Sigmoid colon (tissue), 7 donors: ENCODE results near the gene CDKAL1. TPM values are rescaled to one million over a fixed set of nuclear protein-coding genes. Genes with fewer than 3 reads are reported as not detected.

Experiments
- DNase-seq: peaks from one replicate; pipeline ENCODE4 v3.0.0-alpha.2; 2019
- H3K27ac ChIP-seq, 4 donors: fragments of 200-600 bp; sonication (generic); one replicate each; pipeline ENCODE4 v1.5.1; 2016 to 2019; ENCODE audit warnings: mild to moderate bottlenecking in 1 of 4
- H3K27me3 ChIP-seq, 3 donors: fragments of 200-600 bp; sonication (generic); one replicate each; pipeline ENCODE4 v1.5.1; 2019; ENCODE audit warnings: mild to moderate bottlenecking in 1 of 3
- H3K36me3 ChIP-seq, 4 donors: fragments of 200-600 bp; sonication (generic); one replicate each; pipeline ENCODE4 v1.5.1; 2016 to 2019
- H3K4me1 ChIP-seq, 4 donors: fragments of 200-600 bp; sonication (generic); one replicate each; pipeline ENCODE4 v1.5.1; 2017 to 2019
- H3K4me3 ChIP-seq, 4 donors: fragments of 200-600 bp; sonication (generic); one replicate each; pipeline ENCODE4 v1.5.1; 2017 to 2019; ENCODE audit warnings: mild to moderate bottlenecking in 2 of 4, moderate library complexity in 1 of 4
- H3K9me3 ChIP-seq, 4 donors: fragments of 200-600 bp in 3 of 4; sonication (generic) in 3 of 4; one replicate each; pipeline versions ENCODE4 v1.5.1 to v1.6.1; 2013 to 2019
- CTCF ChIP-seq, 4 experiments: fragments of 450-650 bp in 3 of 4; fragments of 200-600 bp in 1 of 4; IDR thresholded peaks; one replicate each; pipeline ENCODE4 v1.5.1; 2016 to 2019; ENCODE audit warnings: antibody characterized with exemption in 4 of 4, mild to moderate bottlenecking in 3 of 4, moderate library complexity in 2 of 4
- EP300 ChIP-seq, 4 donors: sonication (generic); formaldehyde crosslinking; IDR thresholded peaks; one replicate each; pipeline ENCODE4 v1.6.1; 2017; ENCODE audit warnings: antibody characterized with exemption in 4 of 4
- POLR2A ChIP-seq, 2 donors: fragments of 450-650 bp; IDR thresholded peaks; one replicate each; pipeline ENCODE4 v1.6.1; 2016; ENCODE audit warnings: antibody characterized with exemption in 2 of 2, mild to moderate bottlenecking in 2 of 2, moderate library complexity in 2 of 2
- POLR2AphosphoS5 ChIP-seq, 4 donors: sonication (generic); formaldehyde crosslinking; IDR thresholded peaks; one replicate each; pipeline ENCODE4 v1.6.1; 2017; ENCODE audit warnings: antibody characterized with exemption in 4 of 4
- WGBS, 2 donors: extraction: QIAGEN DNeasy Blood & Tissue Kit; methylation state at CpG; one replicate each; pipeline ENCODE4 v1.1.7; 2013; 5-methylcytosine and 5-hydroxymethylcytosine counted together
- intact Hi-C: fragments of 100-400 bp; cut with DNase I; formaldehyde crosslinking; loops from one replicate; pipeline ENCODE4 v1.15.1; 2023
- polyA plus RNA-seq, 3 donors: library from polyadenylated mRNA; stranded (reverse); fragments of 200-250 nt; gene quantifications; one replicate each; pipeline ENCODE4 v1.2.3, GENCODE V29; 2013
- total RNA-seq, 4 donors: library from RNA; depleted of rRNA; stranded (reverse); fragments of >200 nt; gene quantifications; one replicate each; pipeline ENCODE4 v1.1.0, GENCODE V29; 2016
- donor health status: healthy with polysubstance abuse.
- donor health status: Bipolar disorder and iron deficiency.
- donor health status: healthy.

Gene CDKAL1
- total and polyA plus RNA-seq, 7 donors, result 2.8 to 14.7 (median 11.4) TPM

- H3K9me3 ChIP-seq, result no peaks in the 10 kb centered on the region
- 88 to 95% methylated on average over 8 of the region's 8 CpGs for WGBS, 2 donors
- H3K27ac ChIP-seq, result no peak overlapping the region
- no peak overlapping the region for H3K4me3 ChIP-seq
- intact Hi-C loops, result no loop called here
- DNase-seq, result no peak
- TF ChIP-seq POLR2AphosphoS5 (IDR thresholded peaks at IDR 0.05) (no peak), EP300 (IDR thresholded peaks at IDR 0.05) (no peak), CTCF (IDR thresholded peaks at IDR 0.05) (no peak), POLR2A (IDR thresholded peaks at IDR 0.05) (no peak)
- no peaks in the 10 kb centered on the region for H3K27me3 ChIP-seq
- H3K36me3 ChIP-seq, result peaks cover 0 to under 1% (median 0%) of the 10 kb centered on the region in 4 donors
- no peaks in the 10 kb centered on the region for H3K4me1 ChIP-seq
These were observed 537.7 kb downstream of the CDKAL1 start for GRCh38 chr6:21071780-21072468.

DNA sequence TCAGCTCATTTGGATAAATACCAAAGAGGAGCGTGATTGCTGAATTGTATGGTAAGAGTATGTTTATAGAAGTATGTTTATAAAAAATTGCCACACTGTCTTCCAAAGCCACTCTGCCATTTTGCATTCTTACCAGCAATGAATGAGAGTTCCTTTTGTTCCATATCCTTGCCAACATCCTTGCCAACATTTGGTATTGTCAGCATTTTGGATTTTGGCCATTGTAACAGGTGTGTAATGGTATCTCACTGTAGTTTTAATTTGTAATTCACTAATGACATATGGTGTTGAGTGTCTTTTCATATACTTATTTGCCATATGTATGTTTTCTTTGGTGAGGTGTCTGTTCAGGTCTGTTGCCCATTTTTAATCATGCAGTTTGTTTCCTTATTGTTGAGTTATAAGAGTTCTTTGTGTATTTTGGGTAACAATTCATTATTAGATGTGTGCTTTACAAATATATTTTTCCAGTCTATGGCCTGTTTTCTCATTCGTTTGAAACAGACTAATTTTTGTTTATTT, 539.1 kb downstream of the CDKAL1 start:
- TF ChIP-seq POLR2A (IDR thresholded peaks at IDR 0.05) (no peak), EP300 (IDR thresholded peaks at IDR 0.05) (no peak), CTCF (IDR thresholded peaks at IDR 0.05) (no peak)
- intact Hi-C loops, result no loop called here
- 91 to 96% methylated on average over 2 of the region's 2 CpGs for WGBS, 2 donors
- no peak overlapping the region for H3K4me3 ChIP-seq
- no peaks in the 10 kb centered on the region for H3K27me3 ChIP-seq
- no peaks in the 10 kb centered on the region for H3K9me3 ChIP-seq
- no peaks in the 10 kb centered on the region for H3K4me1 ChIP-seq
- DNase-seq, result no peak
- no peaks in the 10 kb centered on the region for H3K36me3 ChIP-seq
- no peak overlapping the region for H3K27ac ChIP-seq

GRCh38 chr6:21074484-21074883, 540.2 kb downstream of the CDKAL1 start:
- no peak overlapping the region for H3K27ac ChIP-seq
- 98% methylated on average over 1 of the region's 1 CpG for WGBS, 2 donors
- no peak overlapping the region for H3K4me3 ChIP-seq
- intact Hi-C loops, result no loop called here
- H3K27me3 ChIP-seq, result no peaks in the 10 kb centered on the region
- DNase-seq, result no peak
- H3K4me1 ChIP-seq, result no peaks in the 10 kb centered on the region
- no peak for TF ChIP-seq POLR2A (IDR thresholded peaks at IDR 0.05)
- no peak for TF ChIP-seq CTCF (IDR thresholded peaks at IDR 0.05)
- TF ChIP-seq EP300 (IDR thresholded peaks at IDR 0.05), result no peak
- no peak for TF ChIP-seq POLR2AphosphoS5 (IDR thresholded peaks at IDR 0.05)
- H3K36me3 ChIP-seq, result no peaks in the 10 kb centered on the region
- H3K9me3 ChIP-seq, result no peaks in the 10 kb centered on the region

DNA sequence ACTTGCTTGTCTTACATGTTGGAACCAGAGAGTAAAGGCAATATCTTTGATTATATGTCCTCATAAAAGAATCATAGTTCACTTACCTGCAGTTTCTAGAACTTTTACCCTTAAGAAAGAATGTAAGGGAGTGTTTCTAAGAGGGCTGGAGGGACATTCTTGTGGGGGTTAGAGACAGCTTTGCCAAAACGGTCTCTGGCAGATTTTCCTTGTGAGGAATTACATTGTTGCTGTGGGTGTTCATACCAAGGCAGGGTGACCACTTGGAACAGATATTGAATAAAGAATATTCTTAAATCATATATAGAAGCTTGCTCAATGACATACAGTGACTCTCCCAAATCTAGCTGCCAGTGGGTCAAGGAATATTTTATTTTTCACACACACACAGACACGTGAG, 541.7 kb downstream of the CDKAL1 start:
- DNase-seq, result no peak
- Histone ChIP-seq H3K4me3 (no peak overlapping the region), H3K27ac (no peak overlapping the region), H3K9me3 (no peaks in the 10 kb centered on the region), H3K4me1 (no peaks in the 10 kb centered on the region), H3K27me3 (no peaks in the 10 kb centered on the region), H3K36me3 (no peaks in the 10 kb centered on the region)
- 94 to 95% methylated on average over 2 of the region's 2 CpGs for WGBS, 2 donors
- no peak for TF ChIP-seq EP300 (IDR thresholded peaks at IDR 0.05)
- TF ChIP-seq POLR2AphosphoS5 (IDR thresholded peaks at IDR 0.05), result no peak
- TF ChIP-seq CTCF (IDR thresholded peaks at IDR 0.05), result no peak
- TF ChIP-seq POLR2A (IDR thresholded peaks at IDR 0.05), result no peak
- intact Hi-C loops, result no loop called here

GRCh38 chr6:21078497-21078896, 544.2 kb downstream of the CDKAL1 start:
- TF ChIP-seq CTCF (IDR thresholded peaks at IDR 0.05), result no peak
- no peak for TF ChIP-seq POLR2A (IDR thresholded peaks at IDR 0.05)
- TF ChIP-seq POLR2AphosphoS5 (IDR thresholded peaks at IDR 0.05), result no peak
- TF ChIP-seq EP300 (IDR thresholded peaks at IDR 0.05), result no peak
- no peak for DNase-seq
- intact Hi-C loops, result no loop called here
- Histone ChIP-seq H3K36me3 (no peaks in the 10 kb centered on the region), H3K9me3 (no peaks in the 10 kb centered on the region), H3K27me3 (no peaks in the 10 kb centered on the region), H3K4me1 (no peaks in the 10 kb centered on the region), H3K4me3 (no peak overlapping the region), H3K27ac (no peak overlapping the region)
- WGBS, 2 donors, result 96 to 97% methylated on average over 3 of the region's 3 CpGs
